Measurements from ENCODE around the gene AMIGO3.

DNA sequence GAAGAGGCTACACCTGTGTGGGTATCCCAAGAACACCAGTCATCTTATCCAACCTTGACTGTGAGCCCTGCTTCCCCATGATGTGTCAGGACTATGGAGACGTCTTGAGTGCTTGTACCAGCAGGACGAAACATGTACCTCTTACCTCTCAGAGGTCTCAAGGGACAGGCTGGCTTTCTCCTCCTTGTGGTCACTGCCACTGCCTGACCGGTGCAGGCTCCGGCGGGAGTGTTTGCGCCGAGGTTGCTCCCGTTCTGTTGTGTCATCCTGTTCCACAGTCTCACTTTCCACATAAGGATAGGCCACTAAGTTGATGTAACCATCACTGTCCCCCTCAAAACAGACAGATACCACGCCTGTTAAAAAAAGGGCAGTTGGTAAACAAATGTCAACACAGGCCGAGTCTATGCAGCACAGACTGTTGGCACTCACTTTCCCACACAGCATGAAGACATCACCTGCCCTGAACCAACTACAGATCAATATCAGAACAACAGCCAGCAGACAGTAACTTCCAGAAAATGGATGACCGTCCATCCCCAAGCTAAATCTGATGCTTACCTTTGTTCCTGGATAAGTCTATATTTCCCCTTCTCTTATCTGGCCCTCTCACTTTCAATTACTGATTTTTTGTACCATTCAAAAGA is 18.7 kb upstream of the AMIGO3 start:
- TF ChIP-seq, protein P1, sequence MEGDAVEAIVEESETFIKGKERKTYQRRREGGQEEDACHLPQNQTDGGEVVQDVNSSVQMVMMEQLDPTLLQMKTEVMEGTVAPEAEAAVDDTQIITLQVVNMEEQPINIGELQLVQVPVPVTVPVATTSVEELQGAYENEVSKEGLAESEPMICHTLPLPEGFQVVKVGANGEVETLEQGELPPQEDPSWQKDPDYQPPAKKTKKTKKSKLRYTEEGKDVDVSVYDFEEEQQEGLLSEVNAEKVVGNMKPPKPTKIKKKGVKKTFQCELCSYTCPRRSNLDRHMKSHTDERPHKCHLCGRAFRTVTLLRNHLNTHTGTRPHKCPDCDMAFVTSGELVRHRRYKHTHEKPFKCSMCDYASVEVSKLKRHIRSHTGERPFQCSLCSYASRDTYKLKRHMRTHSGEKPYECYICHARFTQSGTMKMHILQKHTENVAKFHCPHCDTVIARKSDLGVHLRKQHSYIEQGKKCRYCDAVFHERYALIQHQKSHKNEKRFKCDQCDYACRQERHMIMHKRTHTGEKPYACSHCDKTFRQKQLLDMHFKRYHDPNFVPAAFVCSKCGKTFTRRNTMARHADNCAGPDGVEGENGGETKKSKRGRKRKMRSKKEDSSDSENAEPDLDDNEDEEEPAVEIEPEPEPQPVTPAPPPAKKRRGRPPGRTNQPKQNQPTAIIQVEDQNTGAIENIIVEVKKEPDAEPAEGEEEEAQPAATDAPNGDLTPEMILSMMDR (IDR thresholded peaks at IDR 0.05): no peak
- TF ChIP-seq POLR2A (IDR thresholded peaks at IDR 0.05): no peak
- no peak for TF ChIP-seq POLR2AphosphoS5 (IDR thresholded peaks at IDR 0.05)

Measured in prostate gland (tissue), 2 donors.